Brain microvascular endothelial cell (primary cell): ENCODE results near the gene SIGLEC1.

ENCODE experiments used
- DNase-seq: peaks from one replicate; pipeline ENCODE4 v3.0.0-alpha.2; 2020
- H3K27ac ChIP-seq: fragments of 250-450 bp; sonication (Bioruptor Pico); 2 replicates; pipeline ENCODE4 v1.5.1; 2020; ENCODE audit warnings: mild to moderate bottlenecking, moderate library complexity
- H3K27me3 ChIP-seq: fragments of 250-450 bp; sonication (Bioruptor Pico); replicated peaks from 2 replicates; pipeline ENCODE4 v1.5.1; 2020; ENCODE audit warnings: mild to moderate bottlenecking
- H3K36me3 ChIP-seq: fragments of 250-450 bp; sonication (Bioruptor Pico); replicated peaks from 2 replicates; pipeline ENCODE4 v1.5.1; 2020; ENCODE audit warnings: mild to moderate bottlenecking
- H3K4me3 ChIP-seq: 2 replicates; pipeline ENCODE4 v1.5.1; 2011; ENCODE audit warnings: low read depth, mild to moderate bottlenecking, control low read depth, low read length, moderate library complexity
- in situ Hi-C: cut with HindIII; loops from 2 replicates; pipeline ENCODE4 v1.10.0; 2017; ENCODE audit warnings: low sequenced_read_pairs, low pct_ligation_motif_present
- TF ChIP-seq, protein P1 (sequence below): IDR thresholded peaks from 2 replicates; pipeline ENCODE4 v1.5.1; 2011; ENCODE audit warnings: low read depth, mild to moderate bottlenecking, moderate library complexity, low read length, control low read depth, inconsistent platforms; ENCODE audit errors: missing control alignments

SIGLEC1 gene

DNA sequence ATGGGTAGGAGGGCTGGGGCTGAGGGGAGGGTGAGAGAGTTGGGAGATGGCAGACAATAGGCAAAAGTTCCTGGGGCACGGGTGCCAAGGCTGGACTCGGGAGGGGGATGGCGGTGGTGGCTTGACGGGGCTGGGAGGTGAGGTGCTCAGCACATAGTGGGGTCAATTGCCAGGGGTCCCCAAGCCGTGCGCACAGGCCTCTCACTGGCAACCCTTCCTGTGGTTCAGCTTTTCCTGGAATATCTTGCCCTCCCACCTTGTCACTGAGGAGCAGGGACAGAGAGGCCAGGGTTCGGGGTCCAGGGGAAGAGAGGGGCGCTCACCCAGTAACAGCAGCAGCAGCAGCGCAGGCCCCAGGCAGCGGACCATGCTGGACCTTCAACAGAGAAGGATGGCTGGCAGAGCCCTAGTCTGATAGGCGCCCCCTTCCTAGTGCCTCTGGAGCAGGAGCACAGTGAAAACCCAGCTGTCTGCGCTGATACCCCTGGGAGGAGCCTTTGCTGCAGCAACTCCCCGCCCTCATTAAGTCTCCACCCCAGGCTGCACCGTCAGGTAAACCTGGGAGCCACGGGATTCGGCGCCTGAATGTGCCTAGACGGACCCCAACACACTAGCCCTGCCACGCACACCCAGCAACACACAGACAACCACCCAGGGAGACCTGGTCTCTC lies 49.2 kb downstream of the SIGLEC1 start, which contains the start of gene GFRA4:
TSS of gene GFRA4 (minus strand) at position 369 of the 671 bp plus-strand sequence. CDS start at position 369, 0 bp downstream.
- no peak for DNase-seq
- no peak within 1 kb of the TSS for H3K27ac ChIP-seq
- no peak within 1 kb of the TSS for H3K4me3 ChIP-seq
- H3K27me3 ChIP-seq, result peaks cover 32% of the 10 kb centered on the region
- H3K36me3 ChIP-seq, result no peaks in the 10 kb centered on the region
- in situ Hi-C loops, result no loop called here
- TF ChIP-seq, protein P1, sequence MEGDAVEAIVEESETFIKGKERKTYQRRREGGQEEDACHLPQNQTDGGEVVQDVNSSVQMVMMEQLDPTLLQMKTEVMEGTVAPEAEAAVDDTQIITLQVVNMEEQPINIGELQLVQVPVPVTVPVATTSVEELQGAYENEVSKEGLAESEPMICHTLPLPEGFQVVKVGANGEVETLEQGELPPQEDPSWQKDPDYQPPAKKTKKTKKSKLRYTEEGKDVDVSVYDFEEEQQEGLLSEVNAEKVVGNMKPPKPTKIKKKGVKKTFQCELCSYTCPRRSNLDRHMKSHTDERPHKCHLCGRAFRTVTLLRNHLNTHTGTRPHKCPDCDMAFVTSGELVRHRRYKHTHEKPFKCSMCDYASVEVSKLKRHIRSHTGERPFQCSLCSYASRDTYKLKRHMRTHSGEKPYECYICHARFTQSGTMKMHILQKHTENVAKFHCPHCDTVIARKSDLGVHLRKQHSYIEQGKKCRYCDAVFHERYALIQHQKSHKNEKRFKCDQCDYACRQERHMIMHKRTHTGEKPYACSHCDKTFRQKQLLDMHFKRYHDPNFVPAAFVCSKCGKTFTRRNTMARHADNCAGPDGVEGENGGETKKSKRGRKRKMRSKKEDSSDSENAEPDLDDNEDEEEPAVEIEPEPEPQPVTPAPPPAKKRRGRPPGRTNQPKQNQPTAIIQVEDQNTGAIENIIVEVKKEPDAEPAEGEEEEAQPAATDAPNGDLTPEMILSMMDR, result no peak
